Right hindlimb (tissue), 1 donor: ENCODE data around the gene C3.
"Not testable (repeated sequence)": the region's sequence is repeated elsewhere in the genome, so short reads cannot be mapped to it uniquely, and the experiment has no call there.

Experiments
- DNase-seq: peaks from one replicate; pipeline ENCODE4 v3.0.0-alpha.2; 2018

C3 gene

GRCh38 chr19:6712231-6712630 is 8.2 kb downstream of the C3 start:
- no peak for DNase-seq

GRCh38 chr19:6711605-6712004 is 8.8 kb downstream of the C3 start:
- DNase-seq, result no peak

DNA sequence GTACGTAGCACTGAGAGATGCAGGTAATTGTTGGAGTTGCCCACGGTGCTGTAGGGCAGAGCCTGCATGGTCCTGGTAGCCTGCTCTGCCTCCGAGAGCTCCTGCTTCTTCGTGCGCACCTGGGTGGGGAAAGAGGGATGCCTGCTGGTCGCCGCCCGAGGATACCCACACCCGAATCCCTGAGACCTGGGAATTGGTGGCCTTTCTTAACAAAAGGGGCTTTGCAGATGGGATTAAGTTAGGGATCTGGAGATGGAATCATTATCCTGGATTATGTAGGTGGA is 9.4 kb downstream of the C3 start:
- DNase-seq, result no peak

DNA sequence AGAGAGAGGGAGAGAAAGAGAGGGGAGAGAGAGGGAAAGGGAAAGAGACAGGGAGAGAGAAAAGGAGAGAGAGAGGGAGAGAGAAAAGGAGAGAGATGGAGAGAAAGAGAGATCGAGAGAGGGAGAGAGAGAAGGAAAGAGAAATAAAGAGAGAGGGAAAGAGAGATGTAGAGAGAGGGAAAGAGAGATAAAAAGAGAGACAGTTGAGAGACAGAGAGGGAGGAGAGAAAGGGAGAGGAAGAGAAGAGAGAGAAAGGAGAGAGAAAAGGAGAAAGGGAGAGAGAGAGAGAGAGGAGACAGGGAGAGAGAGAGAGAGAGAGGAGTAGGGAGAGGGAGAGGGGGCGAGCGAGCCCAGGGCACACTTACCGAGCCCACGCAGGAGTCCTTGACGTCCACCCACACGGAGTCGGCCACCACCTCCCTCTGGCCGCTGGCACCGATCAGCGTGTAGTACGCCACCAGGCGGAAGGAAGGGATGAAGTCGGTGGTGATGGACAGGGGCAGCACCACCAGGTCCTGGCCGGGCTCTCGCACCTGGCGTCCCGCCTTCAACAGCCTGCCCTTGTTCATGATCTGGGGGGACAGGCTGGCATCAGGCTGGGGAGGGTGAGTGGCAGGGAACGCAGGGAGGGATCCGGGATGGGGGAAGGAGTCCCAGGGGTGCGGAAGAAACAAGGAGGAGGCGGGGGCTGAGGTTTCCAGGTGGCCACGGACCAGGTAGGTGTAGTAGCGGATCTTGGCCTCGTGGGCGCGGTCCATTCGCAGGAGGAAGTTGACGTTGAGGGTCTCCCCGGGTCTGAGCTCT is 10.0 kb downstream of the C3 start:
- DNase-seq, result no peak

GRCh38 chr19:6709549-6709948 is 10.9 kb downstream of the C3 start:
- no peak for DNase-seq

- not testable (repeated sequence) for DNase-seq
These were observed 11.5 kb downstream of the C3 start for GRCh38 chr19:6708913-6709312.

DNA sequence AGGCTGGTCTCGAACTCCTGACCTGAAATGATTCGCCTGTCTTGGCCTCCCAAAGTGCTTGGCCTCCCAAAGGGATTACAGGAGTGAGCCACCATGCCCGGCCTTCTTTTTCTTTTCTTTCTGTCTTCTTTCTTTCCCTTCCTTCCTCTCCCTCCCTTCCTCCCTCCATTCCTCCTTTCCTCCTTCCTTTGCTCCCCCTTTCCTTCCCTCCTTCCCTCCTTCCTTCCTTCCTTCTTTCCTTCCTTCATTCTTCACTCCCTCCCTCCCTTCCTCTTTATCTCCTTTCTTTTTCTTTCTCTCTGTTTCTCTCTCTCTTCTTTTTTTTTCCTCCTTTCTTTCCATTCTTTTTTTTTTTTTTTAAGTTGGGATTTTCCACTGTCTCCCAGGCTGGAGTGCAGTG is 12.1 kb downstream of the C3 start:
- DNase-seq, result no peak

- DNase-seq, result no peak
These were observed 12.8 kb downstream of the C3 start for GRCh38 chr19:6707658-6708018.

DNA sequence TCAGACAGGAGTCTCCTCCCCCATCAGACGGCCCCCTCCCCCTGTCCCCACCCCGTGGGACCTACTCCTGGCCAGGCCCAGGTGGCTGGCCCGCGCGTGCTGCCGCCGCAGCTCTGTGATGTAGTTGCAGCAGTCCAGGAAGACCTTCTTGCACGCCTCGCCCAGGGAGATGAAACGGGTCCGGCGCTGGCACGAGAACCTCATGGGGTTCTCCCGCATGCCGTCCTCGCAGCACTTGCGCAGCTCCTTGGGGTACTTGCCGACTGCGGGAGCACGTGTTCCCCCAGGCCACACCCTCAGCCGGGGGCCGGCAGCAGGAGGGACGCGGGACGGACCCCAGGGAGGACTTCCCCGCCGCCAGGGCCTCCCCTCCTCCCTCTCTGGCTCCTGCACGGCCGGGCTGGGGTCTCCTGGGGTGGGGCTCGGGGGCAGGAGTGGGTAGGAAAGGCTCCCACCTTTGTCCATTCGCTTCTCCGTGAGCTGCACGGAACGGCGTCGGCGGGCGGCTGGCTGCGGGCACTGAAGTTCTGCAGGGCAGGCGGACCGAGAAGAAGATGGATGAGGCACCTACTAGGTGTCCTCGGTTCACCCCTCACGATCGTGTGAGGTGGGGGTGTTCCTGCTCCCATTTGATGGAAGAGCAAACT is 13.3 kb downstream of the C3 start:
- no peak for DNase-seq

DNA sequence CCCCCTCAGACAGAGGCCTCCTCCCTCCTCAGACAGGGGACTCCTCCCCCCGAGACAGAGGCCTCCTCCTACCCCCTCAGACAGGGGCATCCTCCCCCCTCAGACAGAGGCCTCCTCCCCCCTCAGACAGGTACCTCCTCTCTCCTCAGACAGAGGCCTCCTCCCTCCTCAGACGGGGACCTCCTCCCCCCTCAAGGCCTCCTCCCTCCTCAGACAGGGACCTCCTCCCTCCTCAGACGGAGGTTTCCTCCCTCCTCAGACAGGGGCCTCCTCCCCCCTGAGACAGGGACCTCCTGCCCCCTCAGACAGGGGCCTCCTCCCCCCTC is 13.9 kb downstream of the C3 start:
- no peak for DNase-seq

- DNase-seq, result no peak
These were observed 14.4 kb downstream of the C3 start for GRCh38 chr19:6705931-6706632.

DNA sequence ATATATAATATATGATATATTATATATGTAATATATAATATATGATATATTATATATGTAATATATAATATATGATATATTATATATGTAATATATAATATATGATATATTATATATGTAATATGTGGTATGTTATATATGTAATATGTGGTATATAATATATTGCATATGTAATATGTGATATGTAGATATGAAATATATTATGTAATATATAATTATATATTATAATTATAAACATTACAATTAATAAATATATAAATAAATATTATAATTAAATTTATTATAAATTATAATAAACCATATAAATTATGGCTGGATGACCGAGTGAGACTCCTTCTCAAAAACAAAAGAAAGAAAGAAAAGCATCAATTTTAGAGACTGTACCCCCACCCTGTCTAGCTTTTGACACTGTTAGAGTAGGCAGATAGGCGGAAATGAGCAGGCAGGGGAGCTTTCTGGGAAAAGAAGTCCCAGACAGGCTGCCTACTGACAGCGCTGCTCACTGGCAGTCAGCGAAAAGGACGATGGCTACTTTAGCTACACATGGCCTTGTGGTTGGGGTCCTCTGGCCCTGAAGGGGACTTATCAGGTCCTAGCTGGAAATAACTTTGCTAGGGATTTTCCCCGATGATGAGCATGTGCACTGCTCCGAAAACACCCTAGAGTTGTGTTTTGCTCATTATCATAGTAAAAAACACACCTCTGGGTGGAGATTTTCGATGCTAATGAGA is 19.7 kb downstream of the C3 start:
- no peak for DNase-seq

DNA sequence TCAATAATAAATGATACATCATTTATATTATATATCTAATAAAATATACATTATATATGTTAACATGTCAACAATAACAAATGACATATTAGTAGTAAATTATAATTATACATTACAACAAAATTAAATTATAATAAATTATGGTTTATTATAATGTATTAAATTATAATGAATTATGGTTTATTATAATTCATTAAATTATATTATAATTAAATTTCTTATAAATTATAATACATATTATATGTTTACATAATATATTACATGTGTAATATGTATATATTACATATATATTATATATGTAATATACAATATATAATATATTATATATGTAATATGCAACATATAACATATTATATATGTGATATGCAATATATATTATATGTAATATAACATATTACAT is 20.5 kb downstream of the C3 start:
- DNase-seq, result no peak

DNA sequence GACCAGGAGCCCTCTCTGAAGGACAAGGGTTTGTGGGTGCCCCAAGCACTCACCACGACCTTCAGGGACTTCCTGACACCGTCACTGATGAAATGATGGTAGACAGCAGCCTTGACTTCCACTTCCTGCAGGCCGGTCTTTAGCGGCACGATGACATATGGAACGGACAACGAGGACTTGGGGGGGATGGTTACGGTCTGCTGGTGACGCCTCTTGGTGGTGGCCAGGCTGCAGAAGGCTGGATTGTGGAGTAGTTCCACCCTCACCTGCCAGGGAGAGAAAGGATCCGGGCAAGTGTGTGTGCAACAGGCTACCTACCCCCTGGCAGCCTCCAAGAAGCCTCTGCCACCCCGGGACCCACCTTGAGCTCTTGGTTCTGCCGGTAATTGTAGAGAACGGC is 23.2 kb downstream of the C3 start:
- no peak for DNase-seq

DNA sequence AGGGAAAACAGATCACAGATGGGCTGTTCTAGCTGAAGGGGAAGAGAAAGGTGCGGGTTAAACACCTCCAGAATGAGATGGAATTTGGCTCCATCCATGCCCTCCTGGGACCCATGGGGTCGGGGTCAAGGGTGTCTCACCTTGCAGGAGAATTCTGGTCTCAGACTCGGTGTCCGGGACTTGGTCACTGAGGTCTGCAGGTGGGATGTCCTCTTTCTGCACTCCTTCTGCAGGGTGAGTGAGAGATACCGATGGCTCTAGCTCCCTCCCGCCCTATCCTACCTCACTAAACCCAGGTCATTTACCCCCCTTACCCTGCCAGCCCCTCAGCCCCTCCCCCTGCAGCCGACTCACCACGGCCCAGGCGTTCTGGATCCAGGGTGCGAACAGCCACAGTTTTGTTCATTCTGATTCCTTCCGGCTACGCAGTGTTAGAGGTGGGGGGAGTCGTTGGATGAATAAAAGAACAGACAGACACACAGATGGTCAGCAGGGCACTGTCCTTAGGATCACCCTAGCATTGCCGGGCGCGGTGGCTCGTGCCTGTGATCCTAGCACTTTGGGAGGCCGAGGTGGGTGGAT is 24.1 kb downstream of the C3 start:
- DNase-seq, result no peak

DNA sequence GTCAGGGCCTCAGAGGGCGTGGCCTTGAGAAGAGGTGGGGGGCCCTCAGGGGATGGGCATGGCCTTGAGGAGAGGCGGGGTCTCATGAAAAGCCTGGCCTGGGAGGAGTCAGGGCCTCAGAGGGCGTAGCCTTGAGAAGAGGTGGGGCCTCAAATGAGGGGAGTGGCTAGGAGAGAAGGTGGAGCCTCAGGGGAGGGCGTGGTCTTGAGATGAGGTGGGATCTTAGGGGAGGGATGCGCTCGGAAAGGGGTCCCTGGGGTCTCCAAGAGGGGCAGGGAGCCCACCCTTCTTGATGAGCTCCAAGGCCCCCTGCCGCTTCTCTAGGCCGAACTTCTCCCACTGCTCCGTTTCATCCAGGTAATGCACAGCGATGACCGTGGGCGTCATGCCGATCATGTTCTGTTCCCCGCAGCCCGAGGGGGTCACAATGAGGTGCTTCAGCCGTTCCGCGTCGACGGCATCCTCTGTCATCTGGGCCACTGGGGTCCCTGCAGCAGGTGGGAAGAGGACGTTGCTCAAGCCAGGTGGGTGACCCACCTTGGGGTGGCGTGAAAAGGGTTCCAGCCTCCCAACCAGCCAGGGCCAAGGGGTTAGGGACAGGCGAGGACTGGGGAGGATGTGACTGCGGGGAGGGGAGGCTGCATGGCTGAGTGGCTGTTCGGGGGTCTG is 26.2 kb downstream of the C3 start:
- no peak for DNase-seq

DNA sequence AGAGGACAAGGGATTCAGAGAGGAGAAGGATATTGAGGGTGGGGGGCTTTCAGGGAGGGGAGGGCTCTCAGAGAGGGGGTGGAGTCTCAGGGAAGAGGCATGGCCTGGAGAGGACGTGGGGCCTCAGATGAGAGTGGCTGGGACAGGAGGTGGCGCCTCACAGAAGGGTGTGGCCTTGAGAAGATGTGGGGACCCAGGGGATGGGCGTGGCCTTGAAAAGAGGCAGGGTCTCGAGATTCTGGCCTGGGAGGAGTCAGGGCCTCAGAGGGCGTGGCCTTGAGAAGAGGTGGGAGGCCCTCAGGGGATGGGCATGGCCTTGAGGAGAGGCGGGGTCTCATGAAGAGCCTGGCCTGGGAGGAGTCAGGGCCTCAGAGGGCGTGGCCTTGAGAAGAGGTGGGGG is 26.8 kb downstream of the C3 start:
- DNase-seq, result no peak

- no peak for DNase-seq
These were observed 27.4 kb downstream of the C3 start for GRCh38 chr19:6693056-6693471.

DNA sequence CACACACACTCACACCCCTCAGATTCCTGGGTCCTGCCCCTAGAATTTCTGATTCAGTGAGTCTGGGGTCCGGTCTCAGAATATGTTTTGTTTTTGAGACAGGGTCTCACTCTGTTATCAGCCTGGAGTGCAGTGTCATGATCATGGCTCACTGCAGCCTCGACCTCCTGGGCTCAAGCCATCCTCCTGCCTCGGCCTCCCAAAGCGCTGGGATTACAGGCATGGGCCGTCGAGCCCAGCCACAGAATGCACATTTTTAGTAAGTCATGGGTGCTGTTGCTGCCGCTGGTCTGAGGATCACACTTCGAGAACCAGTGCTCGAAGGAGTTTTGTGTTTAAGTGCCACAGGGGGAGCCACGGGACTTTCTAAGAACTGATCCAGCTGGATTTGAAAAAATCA is 28.4 kb downstream of the C3 start:
- no peak for DNase-seq

DNA sequence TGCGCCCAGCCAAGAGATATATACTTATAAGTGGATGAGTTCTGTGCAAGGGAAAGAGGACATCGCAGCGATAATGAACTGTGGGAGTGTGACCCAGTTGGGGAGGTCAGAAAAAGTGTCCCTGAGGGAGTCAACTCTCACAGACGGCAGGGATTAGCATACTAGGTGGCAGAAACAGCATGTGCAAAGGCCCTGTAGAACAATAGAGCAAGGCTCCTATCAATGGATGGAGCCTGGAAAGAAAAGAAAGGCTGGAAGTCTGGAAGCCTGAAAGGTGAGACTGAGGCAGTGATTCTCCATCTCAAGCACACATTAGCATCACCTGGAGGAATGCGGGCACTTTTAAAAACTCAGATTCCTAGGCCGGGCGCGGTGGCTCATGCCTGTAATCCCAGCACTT is 29.1 kb downstream of the C3 start:
- DNase-seq, result no peak

DNA sequence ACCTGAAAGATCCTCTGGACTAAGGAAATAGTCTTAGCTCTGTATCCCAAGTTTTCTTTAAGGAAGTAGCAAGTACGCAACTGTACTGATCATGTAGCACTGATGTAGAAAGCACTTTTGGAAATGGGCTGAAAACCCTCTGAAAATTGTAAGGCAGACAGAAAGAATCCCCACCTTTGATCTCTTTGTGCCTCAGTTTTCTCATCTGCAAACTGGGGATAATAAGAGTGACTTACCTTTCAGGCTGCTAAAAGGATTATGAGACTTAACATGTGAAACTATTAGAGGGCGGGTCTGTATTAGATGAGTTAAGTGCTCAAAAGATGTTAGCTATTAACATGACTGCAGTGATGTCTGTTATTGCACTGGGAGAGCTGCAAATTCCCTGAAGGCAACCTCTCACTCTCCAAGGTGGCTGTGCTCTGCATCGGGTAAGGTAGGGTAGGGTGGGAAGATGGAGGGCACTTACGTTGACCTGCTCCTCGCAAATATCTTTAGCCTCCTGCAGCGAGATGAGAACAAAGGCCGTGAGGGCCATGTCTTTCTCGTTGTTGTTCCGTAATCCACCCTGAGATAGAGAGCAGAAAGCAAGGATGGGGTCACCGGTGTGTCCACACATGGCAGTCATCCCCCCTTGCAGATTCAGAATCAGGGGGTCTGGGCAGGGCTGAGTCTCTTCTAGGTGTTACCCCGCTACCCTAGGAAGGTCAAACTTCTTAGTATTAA is 30.1 kb downstream of the C3 start:
- DNase-seq, result no peak

DNA sequence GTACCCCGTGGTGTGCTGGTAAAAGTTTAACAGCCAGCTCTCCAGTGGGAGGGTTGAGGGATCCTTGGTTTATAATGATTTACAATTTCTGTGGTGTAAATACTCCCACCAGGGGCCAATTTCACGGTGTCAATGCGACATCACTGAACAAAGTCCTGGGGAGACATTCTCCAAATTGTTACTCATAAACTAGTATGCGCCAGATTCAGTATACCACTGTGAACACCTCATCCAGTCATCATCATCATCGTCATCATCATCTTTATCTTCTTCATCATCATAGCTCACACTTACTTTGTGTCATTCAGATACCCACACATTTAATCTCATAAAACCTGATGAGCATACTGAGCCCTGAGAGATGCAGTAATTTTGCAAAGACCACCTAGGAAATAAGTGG is 33.3 kb downstream of the C3 start:
- DNase-seq, result no peak
